IPS DF 6.9 (cell line): ENCODE measurements around the gene IGFBP2.

Experiments
- DNase-seq: peaks from one replicate; pipeline ENCODE4 v3.0.0-alpha.2; 2013; ENCODE audit warnings: low read depth, low spot score
- H3K27ac ChIP-seq: one replicate; pipeline ENCODE4 v1.5.1; 2013; ENCODE audit warnings: low read length, control low read depth
- H3K27me3 ChIP-seq: 2 replicates; pipeline ENCODE4 v1.6.1; 2013; ENCODE audit warnings: mild to moderate bottlenecking, low read length; ENCODE audit not compliant: control insufficient read depth, insufficient read depth
- H3K36me3 ChIP-seq: 2 replicates; pipeline ENCODE4 v1.6.1; 2013; ENCODE audit warnings: low read length; ENCODE audit not compliant: control insufficient read depth, insufficient read depth
- H3K4me1 ChIP-seq: 2 replicates; pipeline ENCODE4 v1.6.1; 2013; ENCODE audit warnings: low read length; ENCODE audit not compliant: control insufficient read depth, insufficient read depth
- H3K4me3 ChIP-seq: 2 replicates; pipeline ENCODE4 v1.5.1; 2013; ENCODE audit warnings: mild to moderate bottlenecking, low read length
- H3K9me3 ChIP-seq: 2 replicates; pipeline ENCODE4 v1.6.1; 2013; ENCODE audit warnings: low read length, inconsistent platforms; ENCODE audit not compliant: control insufficient read depth, insufficient read depth
- WGBS: extraction: QIAGEN DNeasy Blood & Tissue Kit; methylation state at CpG from one replicate; pipeline ENCODE4 v1.1.7; 2013; ENCODE audit warnings: mixed read lengths, missing lambda C conversion rate; ENCODE audit not compliant: insufficient read length, insufficient coverage; 5-methylcytosine and 5-hydroxymethylcytosine counted together

The IGFBP2 gene

DNA sequence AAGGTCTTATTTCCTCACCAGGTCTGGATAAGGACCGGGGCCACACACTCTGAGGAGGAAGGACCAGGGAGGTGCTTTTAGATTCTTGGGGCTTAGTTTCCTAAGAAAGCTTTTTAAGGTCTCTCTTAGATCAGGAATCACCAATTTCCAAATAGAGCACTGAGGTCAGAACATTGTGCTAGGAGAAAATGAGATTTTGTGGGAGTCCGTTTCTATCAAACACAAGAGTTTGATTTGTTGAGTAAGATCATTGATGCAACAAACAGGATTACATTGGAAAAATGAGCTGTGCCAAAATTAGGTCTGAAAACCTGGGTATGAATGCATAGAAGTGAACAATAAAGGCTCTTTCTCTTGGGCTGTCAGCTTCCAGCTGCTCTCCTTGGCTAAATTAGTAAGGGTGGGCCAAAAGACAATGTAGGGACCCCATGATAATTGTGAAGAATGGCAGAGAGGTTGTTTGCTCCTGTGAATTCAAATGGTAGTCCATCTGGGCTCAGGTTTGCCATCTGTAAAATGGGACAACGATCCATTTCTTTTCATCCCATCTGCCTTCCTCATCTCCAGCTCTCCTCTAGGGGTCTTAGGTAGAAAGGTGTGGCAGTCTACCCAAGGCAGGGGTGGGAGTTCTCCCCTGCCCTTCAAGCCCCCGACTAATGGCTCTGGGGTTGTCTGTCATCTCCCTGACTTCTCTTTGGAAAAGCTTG is 20.0 kb downstream of the IGFBP2 start:
- WGBS: no CpG with 5 or more reads among the region's 4 CpGs
- no peak overlapping the region for H3K27ac ChIP-seq
- DNase-seq: no peak
- no peaks in the 10 kb centered on the region for H3K27me3 ChIP-seq
- no peaks in the 10 kb centered on the region for H3K36me3 ChIP-seq
- H3K4me1 ChIP-seq: peaks cover 5% of the 10 kb centered on the region
- no peaks in the 10 kb centered on the region for H3K9me3 ChIP-seq
- no peak overlapping the region for H3K4me3 ChIP-seq

DNA sequence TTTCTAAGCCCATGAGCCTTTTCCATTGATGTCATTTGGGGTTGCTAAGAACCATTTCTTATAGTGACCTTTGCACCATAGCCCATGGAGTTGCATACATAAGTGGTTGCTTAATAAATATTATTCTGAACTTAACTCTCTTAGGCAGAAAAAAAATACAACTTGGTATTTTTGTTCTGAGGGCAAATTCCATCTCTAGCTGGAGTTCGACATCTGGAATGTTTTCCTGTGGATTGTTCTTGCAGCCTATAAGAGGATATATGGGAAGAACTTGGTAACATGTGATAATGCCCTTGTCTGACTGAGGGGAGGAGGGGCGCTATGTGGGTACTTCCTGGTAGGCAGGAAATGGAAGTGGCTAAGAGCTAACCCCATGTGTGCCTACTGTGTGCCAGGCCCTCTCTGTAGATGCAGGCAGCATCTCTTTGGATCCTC is 20.7 kb downstream of the IGFBP2 start:
- no peak for DNase-seq
- H3K27ac ChIP-seq: no peak overlapping the region
- peaks cover 3% of the 10 kb centered on the region for H3K4me1 ChIP-seq
- H3K27me3 ChIP-seq: no peaks in the 10 kb centered on the region
- WGBS: no CpG with 5 or more reads among the region's 2 CpGs
- no peak overlapping the region for H3K4me3 ChIP-seq
- no peaks in the 10 kb centered on the region for H3K9me3 ChIP-seq
- no peaks in the 10 kb centered on the region for H3K36me3 ChIP-seq

- H3K4me1 ChIP-seq: peaks cover 1% of the 10 kb centered on the region; the same call in 1 of the 2 replicates
- no peaks in the 10 kb centered on the region for H3K27me3 ChIP-seq
- no peak overlapping the region for H3K4me3 ChIP-seq
- WGBS: no CpG with 5 or more reads among the region's 2 CpGs
- H3K27ac ChIP-seq: no peak overlapping the region
- no peaks in the 10 kb centered on the region for H3K9me3 ChIP-seq
- DNase-seq: no peak
- H3K36me3 ChIP-seq: no peaks in the 10 kb centered on the region
Observed at GRCh38 chr2:216654528-216655052, 21.4 kb downstream of the IGFBP2 start.

- Histone ChIP-seq H3K27me3 (no peaks in the 10 kb centered on the region), H3K4me3 (no peak overlapping the region), H3K4me1 (no peaks in the 10 kb centered on the region), H3K36me3 (peaks cover 15% of the 10 kb centered on the region), H3K9me3 (no peaks in the 10 kb centered on the region), H3K27ac (no peak overlapping the region)
- DNase-seq: no peak
- no CpG with 5 or more reads among the region's 16 CpGs for WGBS
Observed at GRCh38 chr2:216657086-216657855, 24.1 kb downstream of the IGFBP2 start.

DNA sequence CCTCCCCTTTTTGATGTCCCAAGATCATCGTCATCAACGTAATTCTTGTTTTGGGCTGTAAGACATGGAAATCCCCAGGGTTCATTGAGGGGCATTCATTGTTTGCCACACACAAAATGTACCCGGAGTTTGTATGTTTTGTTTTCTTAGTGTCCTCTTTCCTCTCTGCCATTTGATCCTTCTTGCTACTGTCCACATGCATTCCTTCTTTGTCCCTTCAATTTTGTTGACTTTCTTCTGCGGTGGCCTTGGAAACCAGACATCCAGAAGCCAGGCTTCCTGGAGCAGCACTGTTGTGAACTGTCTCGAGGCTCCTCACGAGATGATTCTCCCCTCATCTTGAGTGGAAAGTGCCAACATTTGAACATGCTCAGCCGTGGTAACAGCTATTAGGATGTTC is 24.8 kb downstream of the IGFBP2 start:
- H3K27ac ChIP-seq: no peak overlapping the region
- WGBS: no CpG with 5 or more reads among the region's 7 CpGs
- no peak overlapping the region for H3K4me3 ChIP-seq
- H3K9me3 ChIP-seq: no peaks in the 10 kb centered on the region
- no peaks in the 10 kb centered on the region for H3K27me3 ChIP-seq
- no peak for DNase-seq
- H3K4me1 ChIP-seq: no peaks in the 10 kb centered on the region
- peaks cover 15% of the 10 kb centered on the region for H3K36me3 ChIP-seq

DNA sequence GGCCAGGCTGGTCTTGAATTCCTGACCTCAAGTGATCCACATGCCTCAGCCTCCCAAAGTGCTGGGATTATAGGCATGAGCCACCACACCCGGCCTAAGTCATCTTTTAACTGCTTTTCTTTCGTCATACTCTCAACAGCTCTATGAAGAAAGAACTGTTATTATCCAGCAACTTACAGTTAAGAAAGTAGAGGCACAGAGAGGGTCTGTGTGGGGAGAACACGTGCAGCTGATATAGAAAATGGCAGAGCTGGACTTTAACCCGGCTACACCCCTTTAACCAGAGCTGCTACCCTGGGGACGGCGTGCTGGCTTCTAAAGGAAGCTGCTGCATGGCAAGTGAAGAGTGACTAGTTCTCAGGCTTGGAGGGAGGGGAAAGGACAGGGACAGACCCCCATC is 25.5 kb downstream of the IGFBP2 start:
- Histone ChIP-seq H3K4me1 (no peaks in the 10 kb centered on the region), H3K36me3 (peaks cover 15% of the 10 kb centered on the region), H3K27ac (no peak overlapping the region), H3K4me3 (no peak overlapping the region), H3K27me3 (no peaks in the 10 kb centered on the region), H3K9me3 (no peaks in the 10 kb centered on the region)
- no peak for DNase-seq
- no CpG with 5 or more reads among the region's 6 CpGs for WGBS

GRCh38 chr2:216659276-216659675 is 26.1 kb downstream of the IGFBP2 start:
- Histone ChIP-seq H3K4me1 (no peaks in the 10 kb centered on the region), H3K36me3 (peaks cover 15% of the 10 kb centered on the region), H3K27ac (no peak overlapping the region), H3K4me3 (no peak overlapping the region), H3K27me3 (no peaks in the 10 kb centered on the region), H3K9me3 (no peaks in the 10 kb centered on the region)
- no CpG with 5 or more reads among the region's 6 CpGs for WGBS
- no peak for DNase-seq

DNA sequence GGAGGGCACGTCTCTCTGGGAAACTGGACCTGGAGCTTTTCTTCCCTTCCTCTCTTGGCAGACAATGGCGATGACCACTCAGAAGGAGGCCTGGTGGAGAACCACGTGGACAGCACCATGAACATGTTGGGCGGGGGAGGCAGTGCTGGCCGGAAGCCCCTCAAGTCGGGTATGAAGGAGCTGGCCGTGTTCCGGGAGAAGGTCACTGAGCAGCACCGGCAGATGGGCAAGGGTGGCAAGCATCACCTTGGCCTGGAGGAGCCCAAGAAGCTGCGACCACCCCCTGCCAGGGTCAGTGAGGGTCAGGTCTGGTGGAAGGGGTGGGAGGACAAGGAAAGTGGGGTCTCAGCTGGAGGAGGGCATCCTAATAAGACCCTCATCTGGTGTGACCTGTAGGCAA is 27.3 kb downstream of the IGFBP2 start:
- Histone ChIP-seq H3K27ac (no peak overlapping the region), H3K4me1 (peaks cover 2% of the 10 kb centered on the region; the same call in 1 of the 2 replicates), H3K27me3 (no peaks in the 10 kb centered on the region), H3K4me3 (no peak overlapping the region), H3K9me3 (no peaks in the 10 kb centered on the region), H3K36me3 (peaks cover 15% of the 10 kb centered on the region)
- no peak for DNase-seq
- WGBS: no CpG with 5 or more reads among the region's 10 CpGs

- no peak overlapping the region for H3K4me3 ChIP-seq
- no peak for DNase-seq
- H3K4me1 ChIP-seq: peaks cover 3% of the 10 kb centered on the region; the same call in 1 of the 2 replicates
- H3K27ac ChIP-seq: no peak overlapping the region
- H3K27me3 ChIP-seq: no peaks in the 10 kb centered on the region
- no peaks in the 10 kb centered on the region for H3K9me3 ChIP-seq
- no CpG with 5 or more reads among the region's 5 CpGs for WGBS
- H3K36me3 ChIP-seq: peaks cover 15% of the 10 kb centered on the region
Observed at GRCh38 chr2:216661051-216661450, 27.8 kb downstream of the IGFBP2 start.

- Histone ChIP-seq H3K27ac (no peak overlapping the region), H3K4me1 (peaks cover 5% of the 10 kb centered on the region; the same call in 1 of the 2 replicates), H3K27me3 (no peaks in the 10 kb centered on the region), H3K36me3 (peaks cover 15% of the 10 kb centered on the region), H3K4me3 (no peak overlapping the region), H3K9me3 (no peaks in the 10 kb centered on the region)
- no peak for DNase-seq
- no CpG with 5 or more reads among the region's 20 CpGs for WGBS
Observed at GRCh38 chr2:216661639-216662375, 28.6 kb downstream of the IGFBP2 start.
